HepG2 (cell line): ENCODE results near the gene KIAA1217. TPM values are rescaled to one million over a fixed set of nuclear protein-coding genes. Genes with fewer than 3 reads are reported as not detected.

ENCODE experiments used
- ATAC-seq: fragments of 200-7000 bp; cut with Tn5 transposase; 3 replicates; pipeline ENCODE4 v1.9.1; 2020; ENCODE audit warnings: mild to moderate bottlenecking, moderate library complexity
- BruUV-seq: library from RNA; stranded (reverse); fragments of 400-500 nt; replicated peaks from 2 replicates; lab custom pipeline; 2021; lab: Mats Ljungman, UMichigan
- CTCF ChIA-PET: fragments of 300-600 bp; formaldehyde crosslinking; extraction: SDS; loops from one replicate; lab custom pipeline; 2021; ENCODE audit warnings: low total read pairs, inconsistent platforms, low intra/inter-chr PET ratio; lab: Yijun Ruan, JAX
- POLR2A ChIA-PET: fragments of 350-600 bp; sonication (Branson Sonifier 250); formaldehyde crosslinking; loops from one replicate; lab custom pipeline; 2020; ENCODE audit warnings: antibody characterized with exemption, inconsistent platforms; lab: Yijun Ruan, JAX
- DNase-seq: peaks from one replicate; pipeline ENCODE4 v3.0.0-alpha.2; 2015; ENCODE audit warnings: low spot score
- FAIRE-seq: peaks from 3 replicates; lab custom pipeline; 2011; peaks lifted over from hg19 to GRCh38; lab: Jason Lieb, UNC
- H2AFZ ChIP-seq: one replicate; pipeline ENCODE4 v1.6.1; 2011; ENCODE audit warnings: low read length, inconsistent platforms
- H3K27ac ChIP-seq: fragments of 300-600 bp; 3 replicates; pipeline ENCODE4 v1.8.0; 2011; ENCODE audit warnings: mixed run types, mild to moderate bottlenecking, mixed read lengths, low read length, inconsistent platforms; ENCODE audit not compliant: insufficient read depth; ENCODE audit errors: extremely low read length
- H3K27me3 ChIP-seq, 2 experiments: fragments of 200-600 bp in 1 of 2; 2 replicates in 1 of 2; 3 replicates in 1 of 2; pipeline versions ENCODE4 v1.6.0 to v1.8.0; 2011; ENCODE audit warnings: low read length in 2 of 2, mild to moderate bottlenecking in 2 of 2, moderate library complexity in 2 of 2, inconsistent platforms in 1 of 2; ENCODE audit not compliant: insufficient read depth in 2 of 2, control insufficient read depth in 1 of 2
- H3K36me3 ChIP-seq, 2 experiments: fragments of 200-600 bp in 1 of 2; replicated peaks in 1 of 2; 2 replicates in 1 of 2; 3 replicates in 1 of 2; pipeline versions ENCODE4 v1.5.1 to v1.8.0; 2011; ENCODE audit warnings: low read length in 2 of 2, inconsistent platforms in 1 of 2; ENCODE audit not compliant: insufficient read depth in 2 of 2, control insufficient read depth in 1 of 2
- H3K4me1 ChIP-seq: 2 replicates; pipeline ENCODE4 v1.5.1; 2012; ENCODE audit warnings: low read length, inconsistent platforms; ENCODE audit not compliant: insufficient read depth
- H3K4me2 ChIP-seq: 2 replicates; pipeline ENCODE4 v1.6.0; 2011; ENCODE audit warnings: low read depth, low read length, inconsistent platforms
- H3K4me3 ChIP-seq, 3 experiments: fragments of 200-600 bp in 1 of 3; sonication (generic), shearing (Covaris generic) in 1 of 3; replicated peaks in 1 of 3; 2 replicates each; pipeline ENCODE4 v1.5.1; 2011 to 2016; ENCODE audit warnings: low read length in 3 of 3, inconsistent platforms in 2 of 3, low read depth in 2 of 3, mild to moderate bottlenecking in 2 of 3, control low read depth in 1 of 3, mixed read lengths in 1 of 3; ENCODE audit not compliant: insufficient read depth in 1 of 3
- H3K79me2 ChIP-seq: one replicate; pipeline ENCODE4 v1.6.1; 2011; ENCODE audit warnings: low read length, inconsistent platforms; ENCODE audit not compliant: insufficient read depth
- H3K9ac ChIP-seq: 2 replicates; pipeline ENCODE4 v1.6.0; 2011; ENCODE audit warnings: mild to moderate bottlenecking, low read depth, low read length, inconsistent platforms; ENCODE audit not compliant: insufficient read depth
- H3K9me3 ChIP-seq: 2 replicates; pipeline ENCODE4 v1.5.1; 2012; ENCODE audit warnings: mild to moderate bottlenecking, low read length
- H4K20me1 ChIP-seq: 2 replicates; pipeline ENCODE4 v1.6.0; 2011; ENCODE audit warnings: inconsistent platforms, mild to moderate bottlenecking, low read length, moderate library complexity; ENCODE audit not compliant: insufficient read depth
- CHD2 ChIP-seq: IDR thresholded peaks from 2 replicates; pipeline ENCODE4 v1.6.1; 2011; ENCODE audit warnings: low read depth, low read length, improper control_type of control experiment
- ERF ChIP-seq: IDR thresholded peaks from 2 replicates; pipeline ENCODE4 v1.6.1; 2018; ENCODE audit warnings: missing biosample characterization, missing genetic modification reagents
- MLX ChIP-seq: IDR thresholded peaks from 2 replicates; pipeline ENCODE4 v1.6.1; 2016
- NR0B2 ChIP-seq: sonication (generic); formaldehyde crosslinking; IDR thresholded peaks from 2 replicates; pipeline ENCODE4 v1.4.0; 2020; ENCODE audit warnings: mild to moderate bottlenecking, missing genetic modification reagents
- SAFB2 ChIP-seq: sonication (generic); formaldehyde crosslinking; IDR thresholded peaks from 2 replicates; pipeline ENCODE4 v1.5.1; 2020; ENCODE audit warnings: missing genetic modification reagents, low read depth, mild to moderate bottlenecking, borderline replicate concordance
- THYN1 ChIP-seq: sonication (generic); formaldehyde crosslinking; IDR thresholded peaks from 2 replicates; pipeline ENCODE4 v1.8.1; 2023; ENCODE audit warnings: low read depth, mild to moderate bottlenecking, moderate library complexity, missing genetic modification reagents, borderline replicate concordance
- ZFP37 ChIP-seq: sonication (generic); formaldehyde crosslinking; IDR thresholded peaks from 2 replicates; pipeline ENCODE4 v1.4.0; 2020; ENCODE audit warnings: missing genetic modification reagents, borderline replicate concordance
- ZNF335 ChIP-seq: sonication (generic); formaldehyde crosslinking; IDR thresholded peaks from 2 replicates; pipeline ENCODE4 v1.4.0; 2020; ENCODE audit warnings: missing genetic modification reagents
- ZNF557 ChIP-seq: sonication (generic); formaldehyde crosslinking; IDR thresholded peaks from 2 replicates; pipeline ENCODE4 v1.4.0; 2020; ENCODE audit warnings: missing genetic modification reagents
- ZNF704 ChIP-seq: sonication (generic); formaldehyde crosslinking; IDR thresholded peaks from 2 replicates; pipeline ENCODE4 v1.8.1; 2023; ENCODE audit warnings: mild to moderate bottlenecking, inconsistent platforms, moderate library complexity, missing genetic modification reagents, borderline replicate concordance
- whole genome bisulfite sequencing: methylation state at CpG from one replicate; pipeline ENCODE4 v1.1.6; 2017; ENCODE audit warnings: low lambda C conversion rate; 5-methylcytosine and 5-hydroxymethylcytosine counted together
- in situ Hi-C: cut with HindIII; loops from 2 replicates; pipeline ENCODE4 v1.10.0; 2017; ENCODE audit warnings: low pct_unique_long_range_greater_than_20kb; ENCODE audit not compliant: extremely low pct_ligation_motif_present
- intact Hi-C: fragments of 100-400 bp; cut with micrococcal nuclease; formaldehyde crosslinking; loops from one replicate; pipeline ENCODE4 v1.10.0; 2022; ENCODE audit not compliant: unreplicated experiment
- polyA plus RNA-seq, 8 experiments: library from polyadenylated mRNA; depleted of rRNA in 3 of 8; stranded (reverse) in 7 of 8; unstranded in 1 of 8; fragments of >200 nt; fragmentation: Illumina TruSeq in 4 of 8; extraction: Trizol in 4 of 8; gene quantifications; 2 replicates each; pipeline versions ENCODE4 v1.2.1 to v1.2.3, GENCODE V29; 2011 to 2016; ENCODE audit warnings: low read depth in 4 of 8, missing spikeins in 1 of 8, mixed read lengths in 1 of 8; ENCODE audit not compliant: insufficient read depth in 1 of 8
- total RNA-seq, 5 experiments: library from RNA; depleted of rRNA; stranded (reverse); fragments of >200 nt; fragmentation: Illumina TruSeq; extraction: Trizol; gene quantifications; 2 replicates each; pipeline ENCODE4 v1.2.3, GENCODE V29; 2016; ENCODE audit warnings: low read depth in 1 of 5
- TF ChIP-seq, protein P1 (sequence below): sonication (generic); formaldehyde crosslinking; IDR thresholded peaks from 2 replicates; pipeline ENCODE4 v1.4.0; 2020; ENCODE audit warnings: missing genetic modification reagents, mild to moderate bottlenecking, borderline replicate concordance
- TF ChIP-seq, protein P2 (sequence below): sonication (generic); formaldehyde crosslinking; IDR thresholded peaks from 2 replicates; pipeline ENCODE4 v1.4.0; 2020; ENCODE audit warnings: missing genetic modification reagents
- TF ChIP-seq, protein P3 (sequence below): sonication (generic); formaldehyde crosslinking; IDR thresholded peaks from 2 replicates; pipeline ENCODE4 v1.5.0; 2020; ENCODE audit warnings: missing genetic modification reagents
- TF ChIP-seq, protein P4 (sequence below): sonication (generic); formaldehyde crosslinking; IDR thresholded peaks from 2 replicates; pipeline ENCODE4 v1.8.1; 2022; ENCODE audit warnings: mild to moderate bottlenecking, missing genetic modification reagents

KIAA1217 gene
- total and polyA plus RNA-seq, 2 of the 13 experiments (the other 11 are each of a cell fraction or from before 2014, with no cell fraction given): 4.6 to 10.9 TPM

DNA sequence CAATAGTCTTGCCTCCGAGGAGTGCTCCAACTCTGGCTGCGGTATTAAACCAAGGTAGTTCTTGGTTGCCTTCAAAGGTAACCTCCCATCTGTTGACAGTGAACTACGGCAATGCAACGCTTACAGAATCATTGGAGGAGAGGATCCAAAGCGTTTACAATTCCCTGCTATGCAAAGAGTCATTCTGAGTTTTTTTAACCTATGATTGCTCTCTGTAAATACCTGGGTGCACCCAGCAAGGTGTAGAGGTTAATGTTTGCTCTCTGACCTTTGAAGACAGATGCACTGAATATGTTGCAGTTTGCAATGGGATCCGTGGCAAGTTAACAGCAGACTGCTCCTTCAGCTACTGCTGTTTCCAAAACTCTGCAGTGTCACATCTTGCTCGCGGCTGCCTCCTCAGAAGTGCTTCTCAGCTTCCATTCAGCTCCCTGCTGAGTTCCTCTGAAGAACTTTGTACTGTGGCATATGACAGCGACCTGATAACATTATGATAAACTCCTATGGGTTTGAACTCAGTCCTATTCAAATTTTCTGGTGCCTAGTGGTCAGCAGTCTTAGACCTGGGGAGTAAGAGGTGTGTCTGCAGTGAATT, 29.0 kb downstream of the KIAA1217 start (continued):
- TF ChIP-seq, protein P1, sequence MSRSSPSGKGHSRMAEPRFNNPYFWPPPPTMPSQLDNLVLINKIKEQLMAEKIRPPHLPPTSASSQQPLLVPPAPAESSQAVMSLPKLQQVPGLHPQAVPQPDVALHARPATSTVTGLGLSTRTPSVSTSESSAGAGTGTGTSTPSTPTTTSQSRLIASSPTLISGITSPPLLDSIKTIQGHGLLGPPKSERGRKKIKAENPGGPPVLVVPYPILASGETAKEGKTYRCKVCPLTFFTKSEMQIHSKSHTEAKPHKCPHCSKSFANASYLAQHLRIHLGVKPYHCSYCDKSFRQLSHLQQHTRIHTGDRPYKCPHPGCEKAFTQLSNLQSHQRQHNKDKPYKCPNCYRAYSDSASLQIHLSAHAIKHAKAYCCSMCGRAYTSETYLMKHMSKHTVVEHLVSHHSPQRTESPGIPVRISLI (CRISPR knock-in tag): peak; percentile 90
- no peak for TF ChIP-seq CHD2
- TF ChIP-seq NR0B2 (CRISPR knock-in tag): no peak
- no peak for TF ChIP-seq THYN1 (CRISPR knock-in tag)
- no peak for TF ChIP-seq SAFB2 (CRISPR knock-in tag)
- TF ChIP-seq, all 625 proteins: peak for 28

- Histone ChIP-seq H3K9me3 (no peaks in the 10 kb centered on the region), H2AFZ (no peak overlapping the region), H4K20me1 (0 out of 2 replicates have a peak, but pooled peaks cover 3% of the 10 kb centered on the region), H3K79me2 (no peaks in the 10 kb centered on the region), H3K9ac (no peak overlapping the region), H3K36me3 (peaks cover 0 to 2% of the 10 kb centered on the region in 2 experiments; a peak in 1 of 5 replicates), H3K4me3 (no peak overlapping the region), H3K4me2 (no peak overlapping the region), H3K27ac (no peak overlapping the region), H3K27me3 (no peaks in the 10 kb centered on the region), H3K4me1 (peaks cover 32% of the 10 kb centered on the region)
- ChIA-PET CTCF (no interaction called here), POLR2A (interaction anchor here (1.0 kb wide), 1 partner anchor 30 kb away, joined by 3 read pairs; the partner anchor contains the start of gene KIAA1217)
- no peak for ATAC-seq
- 94% methylated on average over 13 of the region's 13 CpGs for WGBS
- in situ Hi-C loops: no loop called here
- no TSS peak for BruUV-seq
- no peak for DNase-seq
- intact Hi-C loops: no loop called here
- no peak for FAIRE-seq
- no peak for TF ChIP-seq ZNF335
- TF ChIP-seq, protein P2, sequence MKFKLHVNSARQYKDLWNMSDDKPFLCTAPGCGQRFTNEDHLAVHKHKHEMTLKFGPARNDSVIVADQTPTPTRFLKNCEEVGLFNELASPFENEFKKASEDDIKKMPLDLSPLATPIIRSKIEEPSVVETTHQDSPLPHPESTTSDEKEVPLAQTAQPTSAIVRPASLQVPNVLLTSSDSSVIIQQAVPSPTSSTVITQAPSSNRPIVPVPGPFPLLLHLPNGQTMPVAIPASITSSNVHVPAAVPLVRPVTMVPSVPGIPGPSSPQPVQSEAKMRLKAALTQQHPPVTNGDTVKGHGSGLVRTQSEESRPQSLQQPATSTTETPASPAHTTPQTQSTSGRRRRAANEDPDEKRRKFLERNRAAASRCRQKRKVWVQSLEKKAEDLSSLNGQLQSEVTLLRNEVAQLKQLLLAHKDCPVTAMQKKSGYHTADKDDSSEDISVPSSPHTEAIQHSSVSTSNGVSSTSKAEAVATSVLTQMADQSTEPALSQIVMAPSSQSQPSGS (CRISPR knock-in tag): no peak
- TF ChIP-seq, protein P3, sequence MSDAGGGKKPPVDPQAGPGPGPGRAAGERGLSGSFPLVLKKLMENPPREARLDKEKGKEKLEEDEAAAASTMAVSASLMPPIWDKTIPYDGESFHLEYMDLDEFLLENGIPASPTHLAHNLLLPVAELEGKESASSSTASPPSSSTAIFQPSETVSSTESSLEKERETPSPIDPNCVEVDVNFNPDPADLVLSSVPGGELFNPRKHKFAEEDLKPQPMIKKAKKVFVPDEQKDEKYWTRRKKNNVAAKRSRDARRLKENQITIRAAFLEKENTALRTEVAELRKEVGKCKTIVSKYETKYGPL (CRISPR knock-in tag): no peak
- TF ChIP-seq, protein P4, sequence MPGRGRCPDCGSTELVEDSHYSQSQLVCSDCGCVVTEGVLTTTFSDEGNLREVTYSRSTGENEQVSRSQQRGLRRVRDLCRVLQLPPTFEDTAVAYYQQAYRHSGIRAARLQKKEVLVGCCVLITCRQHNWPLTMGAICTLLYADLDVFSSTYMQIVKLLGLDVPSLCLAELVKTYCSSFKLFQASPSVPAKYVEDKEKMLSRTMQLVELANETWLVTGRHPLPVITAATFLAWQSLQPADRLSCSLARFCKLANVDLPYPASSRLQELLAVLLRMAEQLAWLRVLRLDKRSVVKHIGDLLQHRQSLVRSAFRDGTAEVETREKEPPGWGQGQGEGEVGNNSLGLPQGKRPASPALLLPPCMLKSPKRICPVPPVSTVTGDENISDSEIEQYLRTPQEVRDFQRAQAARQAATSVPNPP (CRISPR knock-in tag): no peak
- no peak for TF ChIP-seq ZNF557
- no peak for TF ChIP-seq ZNF704 (CRISPR knock-in tag)
- TF ChIP-seq ERF (CRISPR knock-in tag): no peak
- TF ChIP-seq ZFP37 (CRISPR knock-in tag): no peak
- TF ChIP-seq MLX: no peak
Measured at GRCh38 chr10:24238519-24239247, 29.7 kb downstream of the KIAA1217 start.
